SK-N-MC (cell line): Measurements from ENCODE around the gene ROS1.

Experiments used
- EZH2 ChIP-seq: fragments of 200-600 bp; sonication (generic); IDR thresholded peaks from one replicate; pipeline ENCODE4 v1.6.1; 2017; ENCODE audit warnings: antibody characterized with exemption
- POLR2AphosphoS5 ChIP-seq: IDR thresholded peaks from 2 replicates; pipeline ENCODE4 v1.6.1; 2012; ENCODE audit warnings: mild to moderate bottlenecking, low read depth, low read length, borderline replicate concordance

DNA sequence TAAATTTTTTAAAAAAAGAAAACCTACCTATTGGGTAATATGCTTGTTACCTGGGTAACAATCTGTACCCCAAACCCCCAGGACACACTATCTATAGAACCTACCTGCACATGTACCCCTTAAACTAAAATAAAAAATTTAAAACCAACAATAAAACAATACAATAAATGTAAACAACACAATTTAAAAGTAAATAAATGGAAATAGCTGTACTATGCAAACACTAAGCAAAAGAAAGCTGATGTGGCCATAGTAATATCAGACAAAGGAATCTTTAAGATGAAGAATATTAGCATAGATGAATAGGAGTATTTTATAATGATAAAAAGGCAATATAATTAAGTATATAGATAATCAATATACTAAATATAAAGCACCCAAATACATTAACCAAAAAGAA, 50.3 kb downstream of the ROS1 start:
- TF ChIP-seq EZH2 (no peak), POLR2AphosphoS5 (no peak)
